Heart left ventricle (tissue), 16 donors: Measurements from ENCODE around the gene NLRP3. TPM values are rescaled to one million over a fixed set of nuclear protein-coding genes. Genes with fewer than 3 reads are reported as not detected.
"Not testable (repeated sequence)": the region's sequence is repeated elsewhere in the genome, so short reads cannot be mapped to it uniquely, and the experiment has no call there.

Experiments used
- ATAC-seq, 4 donors: fragments of 200-7000 bp; cut with Tn5 transposase; one replicate each; pipeline ENCODE4 v1.9.1; 2020 to 2022; ENCODE audit warnings: moderate library complexity in 4 of 4, mild to moderate bottlenecking in 3 of 4, moderate number of reproducible peaks in 1 of 4
- DNase-seq, 5 donors: peaks; one replicate each; pipeline ENCODE4 v3.0.0-alpha.2; 2020
- H3K27ac ChIP-seq, 12 donors: fragments of 200-600 bp; sonication (generic) in 4 of 12; one replicate each; pipeline versions ENCODE4 v1.5.0 to v1.8.0; 2016 to 2022; ENCODE audit warnings: mild to moderate bottlenecking in 2 of 12
- H3K27me3 ChIP-seq, 9 donors: fragments of 200-600 bp; sonication (generic) in 2 of 9; one replicate each; pipeline versions ENCODE4 v1.5.1 to v1.8.0; 2016 to 2022; ENCODE audit warnings: mild to moderate bottlenecking in 3 of 9
- H3K36me3 ChIP-seq, 9 donors: fragments of 200-600 bp; sonication (generic) in 2 of 9; one replicate each; pipeline versions ENCODE4 v1.5.0 to v1.8.0; 2018 to 2022; ENCODE audit warnings: mild to moderate bottlenecking in 2 of 9
- H3K4me1 ChIP-seq, 12 donors: fragments of 200-600 bp; sonication (generic) in 4 of 12; one replicate each; pipeline versions ENCODE4 v1.5.0 to v1.8.0; 2016 to 2022; ENCODE audit warnings: mild to moderate bottlenecking in 3 of 12
- H3K4me3 ChIP-seq, 12 donors: fragments of 200-600 bp; sonication (generic) in 4 of 12; one replicate each; pipeline versions ENCODE4 v1.5.0 to v1.8.0; 2017 to 2022; ENCODE audit warnings: mild to moderate bottlenecking in 9 of 12, moderate library complexity in 4 of 12
- H3K9me3 ChIP-seq, 12 donors: fragments of 200-600 bp; sonication (generic) in 4 of 12; one replicate each; pipeline versions ENCODE4 v1.5.0 to v1.8.0; 2016 to 2022; ENCODE audit warnings: mild to moderate bottlenecking in 1 of 12
- POLR2A ChIP-seq, 2 donors: fragments of 450-650 bp; IDR thresholded peaks; one replicate each; pipeline ENCODE4 v1.6.1; 2017; ENCODE audit warnings: antibody characterized with exemption in 2 of 2, mild to moderate bottlenecking in 2 of 2, moderate library complexity in 2 of 2
- WGBS, 4 donors: extraction: QIAGEN DNeasy Blood & Tissue Kit in 2 of 4; methylation state at CpG; one replicate each; pipeline versions ENCODE4 v1.1.5 to v1.1.7; 2013 to 2018; 5-methylcytosine and 5-hydroxymethylcytosine counted together
- intact Hi-C, 10 donors: fragments of 100-400 bp; cut with DNase I; formaldehyde crosslinking; loops; one replicate each; pipeline versions ENCODE4 v1.11.1 to v1.14.2; 2022
- polyA plus RNA-seq, 2 donors: library from polyadenylated mRNA; stranded (reverse); fragments of 200-250 nt; gene quantifications; one replicate each; pipeline ENCODE4 v1.2.3, GENCODE V29; 2013
- total RNA-seq, 9 donors: library from RNA; depleted of rRNA in 2 of 9; stranded (reverse); fragments of >200 nt in 2 of 9; fragmentation: NEBNext Ultra II Directional in 3 of 9; extraction: Animal tissue kit (Norgen Biotek cat#: 25700) in 3 of 9; gene quantifications; one replicate each; pipeline versions ENCODE4 v1.1.0 to v1.2.4, GENCODE V29; 2016 to 2023
- TF ChIP-seq, protein P1 (sequence below), 12 donors: fragments of 200-600 bp; sonication (generic) in 4 of 12; IDR thresholded peaks; one replicate each; pipeline versions ENCODE4 v1.5.0 to v1.8.0; 2018 to 2022; ENCODE audit warnings: antibody characterized with exemption in 12 of 12, mild to moderate bottlenecking in 5 of 12
- donor health status: ischemic (EF 13 %, LVEDD 7.1; RV severe dilation, severe dysfunction).
- donor health status: healthy with polysubstance abuse.
- donor health status: DM: no; HTN: yes; CAD: no.
- donor health status: DM: no; HTN: no; CAD: no.
- donor health status: ischemic (EF 25% LVEDD 6.9; RV normal size, moderate dysfunction).
- donor health status: ischemic (EF 25% LVEDD 5.7; RV mildly dilated, moderate dysfunction).
- donor health status: healthy.
- donor health status: DM: yes; HTN: yes; CAD: no.
- donor health status: ischemic (EF 35%, LVEDD 5.7; RV mildly dilated, moderate dysfunction).
- donor health status: nonischemic (EF 11% LVEDD 7.7; RV severe dilation, severe dysfunction).
- donor health status: DM: yes; HTN: yes; CAD: no.
- donor health status: PGD.
- donor health status: ischemic (EF 29% LVEDD 5.4; RV normal size, mild dysfunction).
- donor health status: nonischemic (EF 23%, LVEDD 6.1; RV moderate dilation, normal function).

The NLRP3 gene
- total and polyA plus RNA-seq, 11 donors: 0.19 to 8.3 (median 0.60) TPM

DNA sequence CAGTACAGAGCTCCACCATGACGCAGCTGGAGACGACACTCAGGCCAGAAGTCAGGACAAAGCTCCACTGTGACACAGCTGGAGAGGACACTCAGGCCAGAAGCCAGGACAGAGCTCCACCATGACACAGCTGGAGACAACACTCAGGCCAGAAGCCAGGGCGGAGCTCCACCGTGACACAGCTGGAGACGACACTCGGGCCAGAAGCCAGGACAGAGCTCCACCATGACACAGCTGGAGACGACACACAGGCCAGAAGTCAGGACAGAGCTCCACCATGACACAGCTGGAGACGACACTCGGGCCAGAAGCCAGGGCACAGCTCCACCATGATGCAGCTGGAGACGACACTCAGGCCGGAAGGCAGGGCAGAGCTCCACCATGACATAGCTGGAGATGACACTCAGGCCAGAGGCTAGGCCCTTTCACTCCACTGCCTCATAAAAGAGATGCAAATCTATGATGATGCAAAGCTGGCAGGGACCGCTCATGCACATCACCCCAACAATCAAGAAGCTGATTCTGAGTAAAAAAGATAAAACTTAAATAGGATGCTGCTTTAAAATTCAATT, 55.6 kb downstream of the NLRP3 start:
- intact Hi-C loops: no loop called here
- no peak for DNase-seq

DNA sequence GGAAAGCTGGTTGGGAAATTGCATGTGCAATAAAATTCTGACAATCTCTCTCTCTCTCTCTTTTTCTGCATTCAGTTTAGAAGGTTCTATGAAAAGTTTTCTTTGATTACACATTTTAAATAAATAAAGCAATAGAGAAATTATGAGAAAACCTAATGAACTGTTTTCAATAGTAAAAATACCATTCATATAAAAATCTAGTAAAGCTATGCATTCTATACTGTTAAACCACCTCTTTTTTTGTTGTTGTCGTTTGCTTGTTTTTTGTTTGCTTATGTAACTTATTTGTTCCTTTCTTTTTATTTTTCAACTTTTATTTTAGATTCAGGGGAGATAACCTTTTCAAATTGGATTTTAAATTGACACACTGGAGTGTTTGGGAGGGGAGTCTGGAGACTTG, 56.1 kb downstream of the NLRP3 start:
- intact Hi-C loops: no loop called here
- TF ChIP-seq POLR2A (IDR thresholded peaks at IDR 0.05): no peak
- TF ChIP-seq, protein P1, sequence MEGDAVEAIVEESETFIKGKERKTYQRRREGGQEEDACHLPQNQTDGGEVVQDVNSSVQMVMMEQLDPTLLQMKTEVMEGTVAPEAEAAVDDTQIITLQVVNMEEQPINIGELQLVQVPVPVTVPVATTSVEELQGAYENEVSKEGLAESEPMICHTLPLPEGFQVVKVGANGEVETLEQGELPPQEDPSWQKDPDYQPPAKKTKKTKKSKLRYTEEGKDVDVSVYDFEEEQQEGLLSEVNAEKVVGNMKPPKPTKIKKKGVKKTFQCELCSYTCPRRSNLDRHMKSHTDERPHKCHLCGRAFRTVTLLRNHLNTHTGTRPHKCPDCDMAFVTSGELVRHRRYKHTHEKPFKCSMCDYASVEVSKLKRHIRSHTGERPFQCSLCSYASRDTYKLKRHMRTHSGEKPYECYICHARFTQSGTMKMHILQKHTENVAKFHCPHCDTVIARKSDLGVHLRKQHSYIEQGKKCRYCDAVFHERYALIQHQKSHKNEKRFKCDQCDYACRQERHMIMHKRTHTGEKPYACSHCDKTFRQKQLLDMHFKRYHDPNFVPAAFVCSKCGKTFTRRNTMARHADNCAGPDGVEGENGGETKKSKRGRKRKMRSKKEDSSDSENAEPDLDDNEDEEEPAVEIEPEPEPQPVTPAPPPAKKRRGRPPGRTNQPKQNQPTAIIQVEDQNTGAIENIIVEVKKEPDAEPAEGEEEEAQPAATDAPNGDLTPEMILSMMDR (IDR thresholded peaks at IDR 0.05): no peak
- DNase-seq (no peak), ATAC-seq (no peak)
- WGBS, 4 donors: 77 to 92% (median 85%) methylated on average over 1 of the region's 1 CpG
- H3K27ac ChIP-seq: no peak overlapping the region
- no peaks in the 10 kb centered on the region for H3K27me3 ChIP-seq
- peaks cover 0 to 12% (median 2%) of the 10 kb centered on the region in 12 donors for H3K9me3 ChIP-seq
- H3K4me3 ChIP-seq: no peak overlapping the region
- no peaks in the 10 kb centered on the region for H3K4me1 ChIP-seq
- no peaks in the 10 kb centered on the region for H3K36me3 ChIP-seq

More for the DNA sequence above, 55.6 kb downstream of the NLRP3 start:
- 57 to 77% (median 63%) methylated on average over 9 to 12 of the region's 12 CpGs for WGBS, 4 donors
- H3K9me3 ChIP-seq: peaks cover 0 to 12% (median 2%) of the 10 kb centered on the region in 12 donors
- H3K27me3 ChIP-seq: no peaks in the 10 kb centered on the region
- no peak overlapping the region for H3K27ac ChIP-seq
- TF ChIP-seq, protein P1 (IDR thresholded peaks at IDR 0.05): no peak
- TF ChIP-seq POLR2A (IDR thresholded peaks at IDR 0.05): no peak
- no peak for ATAC-seq
- no peaks in the 10 kb centered on the region for H3K4me1 ChIP-seq
- H3K4me3 ChIP-seq: no peak overlapping the region
- H3K36me3 ChIP-seq: no peaks in the 10 kb centered on the region

DNA sequence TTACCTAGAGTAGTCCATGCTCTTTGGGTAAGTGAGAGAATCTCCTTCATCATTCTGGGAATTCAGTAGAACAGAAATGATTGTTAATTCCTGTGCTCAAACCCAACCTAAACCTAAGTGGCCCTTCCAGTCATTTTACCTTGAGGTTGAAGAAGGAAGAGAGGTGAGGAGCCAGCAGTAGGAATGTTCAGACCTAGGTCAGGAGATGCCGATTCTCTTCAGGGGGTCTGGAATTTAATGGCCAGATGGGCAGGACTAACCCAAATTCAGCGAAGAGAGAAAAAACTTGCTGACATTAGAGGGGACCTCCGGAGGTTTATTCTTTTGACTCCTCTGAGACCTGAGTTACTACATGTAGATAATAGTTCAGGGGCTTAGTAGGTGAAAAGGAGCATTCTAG, 58.4 kb downstream of the NLRP3 start:
- no peak overlapping the region for H3K27ac ChIP-seq
- H3K4me1 ChIP-seq: no peaks in the 10 kb centered on the region
- no peaks in the 10 kb centered on the region for H3K27me3 ChIP-seq
- TF ChIP-seq, protein P1 (IDR thresholded peaks at IDR 0.05): no peak
- no peak for TF ChIP-seq POLR2A (IDR thresholded peaks at IDR 0.05)
- peaks cover 0 to 12% (median 2%) of the 10 kb centered on the region in 12 donors for H3K9me3 ChIP-seq
- WGBS, 4 donors: 75 to 80% (median 79%) methylated on average over 3 of the region's 3 CpGs
- DNase-seq (no peak), ATAC-seq (no peak)
- H3K4me3 ChIP-seq: no peak overlapping the region
- no peaks in the 10 kb centered on the region for H3K36me3 ChIP-seq
- intact Hi-C loops: no loop called here

DNA sequence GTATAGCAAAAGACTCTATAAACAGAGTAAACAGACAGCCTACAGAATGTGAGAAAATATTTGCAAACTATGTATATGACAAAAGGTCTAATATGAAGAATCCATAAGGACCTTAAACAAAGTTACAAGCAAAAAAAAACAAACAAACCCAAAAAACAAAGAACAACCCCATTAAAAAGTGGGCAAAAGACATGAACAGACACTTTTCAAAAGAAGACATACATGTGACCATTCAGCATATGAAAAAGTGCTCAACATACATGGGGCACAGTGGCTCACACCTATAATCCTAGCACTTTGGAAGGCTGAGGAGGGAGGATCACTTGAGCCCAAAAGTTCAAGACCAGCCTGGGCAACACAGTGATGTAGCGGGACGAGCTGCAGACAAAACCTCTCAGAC, 59.8 kb downstream of the NLRP3 start:
- H3K9me3 ChIP-seq: peaks cover 0 to 12% (median 2%) of the 10 kb centered on the region in 12 donors
- no peaks in the 10 kb centered on the region for H3K4me1 ChIP-seq
- no peak overlapping the region for H3K4me3 ChIP-seq
- H3K27ac ChIP-seq: no peak overlapping the region
- intact Hi-C loops: no loop called here
- no peaks in the 10 kb centered on the region for H3K36me3 ChIP-seq
- no peak for DNase-seq
- no peaks in the 10 kb centered on the region for H3K27me3 ChIP-seq
- ATAC-seq: no peak
- WGBS, 4 donors: 84 to 95% (median 94%) methylated on average over 2 of the region's 2 CpGs
- TF ChIP-seq, protein P1 (IDR thresholded peaks at IDR 0.05): no peak
- no peak for TF ChIP-seq POLR2A (IDR thresholded peaks at IDR 0.05)

DNA sequence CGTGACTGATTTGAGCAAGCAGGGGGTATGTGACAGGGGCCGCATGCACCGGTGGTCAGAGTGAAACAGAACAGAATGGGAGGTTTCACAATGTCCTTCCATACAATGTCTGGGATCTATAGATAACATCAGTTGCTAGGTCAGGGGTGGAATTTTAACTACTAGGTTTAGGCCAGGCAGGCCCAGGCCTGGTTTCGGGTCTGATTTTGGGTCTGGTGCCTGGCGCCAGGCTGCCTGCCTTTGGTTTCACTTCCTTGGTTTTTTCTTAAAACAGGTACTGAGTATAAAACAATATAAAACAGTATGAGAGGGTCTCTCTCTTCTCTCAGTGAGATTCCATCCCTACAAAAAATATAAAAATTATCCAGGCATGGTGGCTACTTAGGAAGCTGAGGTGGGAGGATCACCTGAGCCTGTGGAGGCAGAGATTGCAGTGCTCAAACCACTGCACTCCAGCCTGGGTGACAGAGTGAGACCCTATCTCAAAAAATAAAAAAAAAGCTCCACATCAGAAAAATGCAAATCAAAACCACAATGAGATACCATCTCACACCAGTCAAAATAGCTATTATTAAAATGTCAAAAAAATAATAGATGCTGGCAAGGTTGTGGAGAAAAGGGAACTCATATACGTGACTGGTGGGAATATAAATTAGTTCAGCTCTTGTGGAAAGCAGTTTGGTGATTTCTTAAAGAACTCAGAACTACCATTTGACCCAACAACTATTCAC, 60.5 kb downstream of the NLRP3 start:
- H3K9me3 ChIP-seq: peaks cover 0 to 12% (median 2%) of the 10 kb centered on the region in 12 donors
- ATAC-seq, H3K4me1 ChIP-seq, H3K27me3 ChIP-seq, H3K4me3 ChIP-seq, H3K36me3 ChIP-seq, intact Hi-C loops, DNase-seq, H3K27ac ChIP-seq: not testable (repeated sequence)
- WGBS, 4 donors: 81 to 92% (median 89%) methylated on average over 6 of the region's 6 CpGs
